Measurements from ENCODE around the gene PRPH2. TPM values are rescaled to one million over a fixed set of nuclear protein-coding genes. Genes with fewer than 3 reads are reported as not detected.

Gene PRPH2
- total and polyA plus RNA-seq, 2 of the 13 experiments (the other 11 are each of a cell fraction or from before 2014, with no cell fraction given): 0.03 to 0.04 TPM

DNA sequence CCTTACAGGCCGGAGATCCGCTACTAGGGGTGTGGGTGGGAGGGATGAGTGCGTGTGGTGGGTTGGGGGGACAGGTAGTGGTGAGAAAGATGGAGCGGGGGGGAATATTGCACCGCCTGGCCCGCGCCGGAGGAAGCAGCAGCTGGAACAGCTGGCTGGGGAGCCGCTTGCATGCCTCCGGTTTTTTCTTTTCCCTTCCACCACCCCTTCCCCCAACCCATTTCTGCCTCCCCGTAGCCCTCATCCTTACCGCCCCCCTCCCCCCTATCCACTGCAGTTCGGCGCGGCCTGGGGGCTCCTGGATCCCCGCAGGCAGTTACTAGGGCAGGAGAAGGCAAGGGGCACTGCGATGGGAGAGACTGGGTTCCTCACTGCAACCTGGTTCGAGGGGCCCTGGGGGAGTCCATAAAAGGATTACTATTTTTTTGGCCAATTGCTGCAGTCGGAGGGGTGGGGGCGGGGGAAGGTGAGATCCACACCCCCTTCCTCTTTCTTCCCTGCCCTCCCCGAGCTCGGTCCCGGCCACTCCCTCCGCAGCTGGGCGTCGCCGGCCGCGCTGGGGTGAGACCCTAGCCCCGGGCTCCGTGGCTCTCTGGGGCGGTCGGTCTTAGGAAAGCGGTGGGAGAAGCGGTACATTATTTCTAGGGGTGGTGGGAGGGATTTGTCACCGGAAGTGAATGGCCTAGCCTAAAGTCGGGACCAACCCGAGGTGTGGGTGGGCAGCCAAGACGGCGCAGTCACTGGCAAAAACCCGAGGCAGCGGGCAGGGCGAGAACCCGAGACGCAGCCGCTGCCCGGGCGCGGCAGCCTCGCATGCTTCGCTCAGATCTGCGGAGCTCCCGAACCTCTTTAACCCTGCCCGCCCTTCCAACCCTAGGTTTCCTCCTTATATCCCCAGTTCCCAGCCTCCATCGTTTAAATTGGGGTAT, 24.3 kb upstream of the PRPH2 start (continued):
- TF ChIP-seq, protein P1, sequence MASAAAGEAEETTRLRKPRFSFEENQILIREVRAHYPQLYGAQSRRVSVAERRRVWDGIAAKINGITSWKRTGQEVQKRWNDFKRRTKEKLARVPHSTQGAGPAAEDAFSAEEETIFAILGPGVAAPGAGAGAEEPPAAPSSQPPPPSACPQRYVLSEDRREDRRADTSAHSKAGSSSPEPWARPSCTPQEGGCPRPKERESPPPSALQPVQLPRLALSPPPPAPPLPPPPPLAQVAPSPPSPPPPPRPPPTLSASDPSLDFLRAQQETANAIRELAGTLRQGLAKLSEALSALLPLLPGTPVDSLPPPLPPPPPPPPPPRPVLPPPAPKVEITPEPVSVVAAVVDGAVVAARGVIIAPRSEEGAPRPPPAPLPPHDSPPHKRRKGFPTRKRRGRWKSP (CRISPR knock-in tag; IDR thresholded peaks at IDR 0.05): peak; percentile 83
- TF ChIP-seq FOXA1 (IDR thresholded peaks at IDR 0.05) (no peak), FOXA1 (CRISPR knock-in tag; IDR thresholded peaks at IDR 0.05) (no peak), ZNF792 (CRISPR knock-in tag; IDR thresholded peaks at IDR 0.05) (peak; percentile 63; the same call in 1 of the 2 replicates), KDM6A (CRISPR knock-in tag; IDR thresholded peaks at IDR 0.05; ENCODE audit: low read depth) (no peak), MAZ (IDR thresholded peaks at IDR 0.05; ENCODE audit: borderline replicate concordance, low read depth, low read length) (peak; percentile 79; the same call in 1 of the 2 replicates), MAZ (CRISPR knock-in tag; IDR thresholded peaks at IDR 0.05; ENCODE audit: low read depth) (peak; percentile 69; the same call in 1 of the 2 replicates), RNF2 (conservative IDR thresholded peaks at IDR 0.05; ENCODE audit: low read depth) (no peak), RARA (CRISPR knock-in tag; IDR thresholded peaks at IDR 0.05) (peak; percentile 14), MAF1 (CRISPR knock-in tag; IDR thresholded peaks at IDR 0.05; ENCODE audit: borderline replicate concordance) (peak; percentile 66; the same call in 1 of the 2 replicates), STAT5B (CRISPR knock-in tag; IDR thresholded peaks at IDR 0.05) (0 out of 2 replicates have a peak, but pooled peaks have one; percentile 50), TGIF2 (CRISPR knock-in tag; IDR thresholded peaks at IDR 0.05) (peak; percentile 87; the same call in 1 of the 2 replicates), YY1 (IDR thresholded peaks at IDR 0.05; ENCODE audit: insufficient read depth, insufficient replicate concordance, low read depth, low read length) (peak; percentile 28), TOPORS (CRISPR knock-in tag; IDR thresholded peaks at IDR 0.05) (0 out of 2 replicates have a peak, but pooled peaks have one; percentile 56), HMG20A (CRISPR knock-in tag; IDR thresholded peaks at IDR 0.05; ENCODE audit: borderline replicate concordance) (no peak; the same call in 1 of the 2 replicates), PHF5A (CRISPR knock-in tag; IDR thresholded peaks at IDR 0.05; ENCODE audit: low read depth, unreplicated experiment) (no peak), ARNTL (CRISPR knock-in tag; IDR thresholded peaks at IDR 0.05) (peak; percentile 66; the same call in 1 of the 2 replicates), TMF1 (CRISPR knock-in tag; IDR thresholded peaks at IDR 0.05; ENCODE audit: low read depth) (peak; percentile 96), ZNF674 (CRISPR knock-in tag; IDR thresholded peaks at IDR 0.05; ENCODE audit: low read depth) (no peak), ZNF761 (CRISPR knock-in tag; conservative IDR thresholded peaks at IDR 0.05) (no peak; the same call in 1 of the 2 replicates), ZBTB8A (CRISPR knock-in tag; IDR thresholded peaks at IDR 0.05; ENCODE audit: borderline replicate concordance, low read depth) (no peak)
- TF ChIP-seq, protein P2, sequence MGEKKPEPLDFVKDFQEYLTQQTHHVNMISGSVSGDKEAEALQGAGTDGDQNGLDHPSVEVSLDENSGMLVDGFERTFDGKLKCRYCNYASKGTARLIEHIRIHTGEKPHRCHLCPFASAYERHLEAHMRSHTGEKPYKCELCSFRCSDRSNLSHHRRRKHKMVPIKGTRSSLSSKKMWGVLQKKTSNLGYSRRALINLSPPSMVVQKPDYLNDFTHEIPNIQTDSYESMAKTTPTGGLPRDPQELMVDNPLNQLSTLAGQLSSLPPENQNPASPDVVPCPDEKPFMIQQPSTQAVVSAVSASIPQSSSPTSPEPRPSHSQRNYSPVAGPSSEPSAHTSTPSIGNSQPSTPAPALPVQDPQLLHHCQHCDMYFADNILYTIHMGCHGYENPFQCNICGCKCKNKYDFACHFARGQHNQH (CRISPR knock-in tag; IDR thresholded peaks at IDR 0.05): peak; percentile 40
- TF ChIP-seq, protein P3, sequence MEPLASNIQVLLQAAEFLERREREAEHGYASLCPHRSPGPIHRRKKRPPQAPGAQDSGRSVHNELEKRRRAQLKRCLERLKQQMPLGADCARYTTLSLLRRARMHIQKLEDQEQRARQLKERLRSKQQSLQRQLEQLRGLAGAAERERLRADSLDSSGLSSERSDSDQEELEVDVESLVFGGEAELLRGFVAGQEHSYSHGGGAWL (CRISPR knock-in tag; IDR thresholded peaks at IDR 0.05): peak; percentile 58
- TF ChIP-seq, protein P4, sequence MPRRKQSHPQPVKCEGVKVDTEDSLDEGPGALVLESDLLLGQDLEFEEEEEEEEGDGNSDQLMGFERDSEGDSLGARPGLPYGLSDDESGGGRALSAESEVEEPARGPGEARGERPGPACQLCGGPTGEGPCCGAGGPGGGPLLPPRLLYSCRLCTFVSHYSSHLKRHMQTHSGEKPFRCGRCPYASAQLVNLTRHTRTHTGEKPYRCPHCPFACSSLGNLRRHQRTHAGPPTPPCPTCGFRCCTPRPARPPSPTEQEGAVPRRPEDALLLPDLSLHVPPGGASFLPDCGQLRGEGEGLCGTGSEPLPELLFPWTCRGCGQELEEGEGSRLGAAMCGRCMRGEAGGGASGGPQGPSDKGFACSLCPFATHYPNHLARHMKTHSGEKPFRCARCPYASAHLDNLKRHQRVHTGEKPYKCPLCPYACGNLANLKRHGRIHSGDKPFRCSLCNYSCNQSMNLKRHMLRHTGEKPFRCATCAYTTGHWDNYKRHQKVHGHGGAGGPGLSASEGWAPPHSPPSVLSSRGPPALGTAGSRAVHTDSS (CRISPR knock-in tag; conservative IDR thresholded peaks at IDR 0.05): no peak
- TF ChIP-seq, protein P5, sequence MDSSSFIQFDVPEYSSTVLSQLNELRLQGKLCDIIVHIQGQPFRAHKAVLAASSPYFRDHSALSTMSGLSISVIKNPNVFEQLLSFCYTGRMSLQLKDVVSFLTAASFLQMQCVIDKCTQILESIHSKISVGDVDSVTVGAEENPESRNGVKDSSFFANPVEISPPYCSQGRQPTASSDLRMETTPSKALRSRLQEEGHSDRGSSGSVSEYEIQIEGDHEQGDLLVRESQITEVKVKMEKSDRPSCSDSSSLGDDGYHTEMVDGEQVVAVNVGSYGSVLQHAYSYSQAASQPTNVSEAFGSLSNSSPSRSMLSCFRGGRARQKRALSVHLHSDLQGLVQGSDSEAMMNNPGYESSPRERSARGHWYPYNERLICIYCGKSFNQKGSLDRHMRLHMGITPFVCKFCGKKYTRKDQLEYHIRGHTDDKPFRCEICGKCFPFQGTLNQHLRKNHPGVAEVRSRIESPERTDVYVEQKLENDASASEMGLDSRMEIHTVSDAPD (CRISPR knock-in tag; IDR thresholded peaks at IDR 0.05): peak; percentile 50; the same call in 1 of the 2 replicates
